ENCODE results near the gene SAP30BP.

Gene SAP30BP

DNA sequence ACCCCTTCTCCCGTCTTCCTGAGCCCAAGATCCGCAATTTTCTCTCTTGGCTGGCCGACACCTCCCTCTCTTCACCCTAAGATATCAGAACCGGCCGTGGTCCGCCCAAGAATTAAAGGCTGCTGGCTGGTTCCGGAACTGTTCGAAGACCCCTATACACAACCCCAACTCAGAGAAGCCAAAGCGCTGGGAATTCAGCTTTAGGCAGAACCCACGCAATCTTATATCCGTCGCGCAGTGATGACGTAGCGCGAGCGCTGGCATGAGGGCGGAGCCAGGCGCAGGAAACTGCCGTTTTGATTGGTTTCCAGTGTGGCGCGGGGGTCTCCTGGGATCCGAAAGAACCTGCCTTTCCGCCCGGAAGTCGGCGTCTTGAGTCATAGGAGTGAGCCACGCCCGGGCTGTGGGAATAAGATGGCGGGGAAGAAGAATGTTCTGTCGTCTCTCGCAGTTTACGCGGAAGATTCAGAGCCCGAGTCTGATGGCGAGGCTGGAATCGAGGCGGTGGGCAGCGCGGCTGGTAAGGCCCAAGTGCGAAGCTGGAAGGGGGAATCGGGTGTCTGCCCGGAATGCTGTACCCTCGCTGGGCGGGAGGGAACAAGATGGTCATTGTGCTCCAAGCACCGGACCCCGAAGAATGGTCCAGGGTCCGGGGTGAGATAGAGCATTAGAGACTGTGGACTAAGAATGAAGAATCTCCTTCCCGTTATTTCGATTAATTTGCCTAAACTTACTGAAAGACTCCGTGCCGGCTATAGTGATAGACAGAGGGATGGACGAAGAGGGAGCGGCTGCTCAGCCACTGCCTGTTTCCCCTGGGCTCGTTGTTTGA is at the start of gene SAP30BP, which contains the start of gene RECQL5:
SAP30BP (plus strand) TSS at position 380 of the 832 bp plus-strand sequence; CDS start at position 415, 35 bp downstream.
RECQL5 (minus strand) TSS at position 196 of the 832 bp plus-strand sequence. CDS start 597 bp downstream, outside the sequence.
- ATAC-seq = peak; percentile 100
- TF ChIP-seq POU6F1 (CRISPR knock-in tag; IDR thresholded peaks at IDR 0.05; ENCODE audit: borderline replicate concordance, low read depth) (no peak), ZFP3 (CRISPR knock-in tag; IDR thresholded peaks at IDR 0.05) (no peak), RARB (CRISPR knock-in tag; IDR thresholded peaks at IDR 0.05) (no peak), SNAI2 (CRISPR knock-in tag; IDR thresholded peaks at IDR 0.05) (no peak), TSHZ2 (CRISPR knock-in tag; IDR thresholded peaks at IDR 0.05) (no peak), ZFP30 (CRISPR knock-in tag; IDR thresholded peaks at IDR 0.05) (no peak), BACH2 (CRISPR knock-in tag; IDR thresholded peaks at IDR 0.05; ENCODE audit: borderline replicate concordance) (no peak), ISL1 (CRISPR knock-in tag; IDR thresholded peaks at IDR 0.05) (no peak), CSDC2 (CRISPR knock-in tag; IDR thresholded peaks at IDR 0.05) (no peak), ZNF70 (CRISPR knock-in tag; IDR thresholded peaks at IDR 0.05) (no peak)
- TF ChIP-seq, protein P1, sequence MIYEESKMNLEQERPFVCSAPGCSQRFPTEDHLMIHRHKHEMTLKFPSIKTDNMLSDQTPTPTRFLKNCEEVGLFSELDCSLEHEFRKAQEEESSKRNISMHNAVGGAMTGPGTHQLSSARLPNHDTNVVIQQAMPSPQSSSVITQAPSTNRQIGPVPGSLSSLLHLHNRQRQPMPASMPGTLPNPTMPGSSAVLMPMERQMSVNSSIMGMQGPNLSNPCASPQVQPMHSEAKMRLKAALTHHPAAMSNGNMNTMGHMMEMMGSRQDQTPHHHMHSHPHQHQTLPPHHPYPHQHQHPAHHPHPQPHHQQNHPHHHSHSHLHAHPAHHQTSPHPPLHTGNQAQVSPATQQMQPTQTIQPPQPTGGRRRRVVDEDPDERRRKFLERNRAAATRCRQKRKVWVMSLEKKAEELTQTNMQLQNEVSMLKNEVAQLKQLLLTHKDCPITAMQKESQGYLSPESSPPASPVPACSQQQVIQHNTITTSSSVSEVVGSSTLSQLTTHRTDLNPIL (CRISPR knock-in tag; IDR thresholded peaks at IDR 0.05; ENCODE audit: low read depth) = no peak
- TF ChIP-seq, protein P2, sequence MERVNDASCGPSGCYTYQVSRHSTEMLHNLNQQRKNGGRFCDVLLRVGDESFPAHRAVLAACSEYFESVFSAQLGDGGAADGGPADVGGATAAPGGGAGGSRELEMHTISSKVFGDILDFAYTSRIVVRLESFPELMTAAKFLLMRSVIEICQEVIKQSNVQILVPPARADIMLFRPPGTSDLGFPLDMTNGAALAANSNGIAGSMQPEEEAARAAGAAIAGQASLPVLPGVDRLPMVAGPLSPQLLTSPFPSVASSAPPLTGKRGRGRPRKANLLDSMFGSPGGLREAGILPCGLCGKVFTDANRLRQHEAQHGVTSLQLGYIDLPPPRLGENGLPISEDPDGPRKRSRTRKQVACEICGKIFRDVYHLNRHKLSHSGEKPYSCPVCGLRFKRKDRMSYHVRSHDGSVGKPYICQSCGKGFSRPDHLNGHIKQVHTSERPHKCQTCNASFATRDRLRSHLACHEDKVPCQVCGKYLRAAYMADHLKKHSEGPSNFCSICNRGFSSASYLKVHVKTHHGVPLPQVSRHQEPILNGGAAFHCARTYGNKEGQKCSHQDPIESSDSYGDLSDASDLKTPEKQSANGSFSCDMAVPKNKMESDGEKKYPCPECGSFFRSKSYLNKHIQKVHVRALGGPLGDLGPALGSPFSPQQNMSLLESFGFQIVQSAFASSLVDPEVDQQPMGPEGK (CRISPR knock-in tag; IDR thresholded peaks at IDR 0.05; ENCODE audit: borderline replicate concordance) = no peak

DNA sequence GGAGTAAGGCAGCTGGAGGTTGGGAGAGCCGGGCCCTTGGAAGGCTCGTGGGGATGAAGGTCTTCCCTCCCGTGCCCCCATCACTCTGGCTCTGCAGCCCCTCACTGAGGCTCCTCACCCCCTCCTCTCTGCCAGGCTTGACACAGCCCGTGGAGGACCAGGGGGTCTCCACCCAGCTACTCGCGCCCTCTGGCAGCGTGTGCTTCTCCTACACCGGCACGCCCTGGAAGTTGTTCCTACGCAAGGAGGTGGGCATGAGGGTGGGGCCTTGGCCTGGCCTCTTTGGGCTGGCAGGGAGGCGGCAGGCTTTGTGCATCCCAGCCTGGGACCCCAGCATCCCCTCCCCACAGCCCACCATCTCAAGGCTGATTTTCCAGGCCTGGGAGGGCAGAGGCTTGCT is 49.5 kb upstream of the SAP30BP start:
- TF ChIP-seq BACH2 (CRISPR knock-in tag; IDR thresholded peaks at IDR 0.05; ENCODE audit: borderline replicate concordance) (no peak), OSR1 (CRISPR knock-in tag; IDR thresholded peaks at IDR 0.05) (no peak), ZNF8 (CRISPR knock-in tag; IDR thresholded peaks at IDR 0.05) (no peak), CSDC2 (CRISPR knock-in tag; IDR thresholded peaks at IDR 0.05) (no peak), ZNF565 (CRISPR knock-in tag; conservative IDR thresholded peaks at IDR 0.05; ENCODE audit: low read depth) (no peak), POU6F1 (CRISPR knock-in tag; IDR thresholded peaks at IDR 0.05; ENCODE audit: borderline replicate concordance, low read depth) (no peak), TSHZ2 (CRISPR knock-in tag; IDR thresholded peaks at IDR 0.05) (no peak), ESRRG (CRISPR knock-in tag; IDR thresholded peaks at IDR 0.05) (no peak), ARNTL (CRISPR knock-in tag; IDR thresholded peaks at IDR 0.05; ENCODE audit: borderline replicate concordance, low read depth) (no peak), RARB (CRISPR knock-in tag; IDR thresholded peaks at IDR 0.05) (no peak)
- TF ChIP-seq, protein P2 (CRISPR knock-in tag; IDR thresholded peaks at IDR 0.05; ENCODE audit: borderline replicate concordance) = no peak
- ATAC-seq = no peak
